Measurements from ENCODE around the gene PYGM. TPM values are rescaled to one million over a fixed set of nuclear protein-coding genes. Genes with fewer than 3 reads are reported as not detected.

Gene PYGM
- total and polyA plus RNA-seq, 2 experiments from 2014 or later: 1.5 to 3.9 TPM

DNA sequence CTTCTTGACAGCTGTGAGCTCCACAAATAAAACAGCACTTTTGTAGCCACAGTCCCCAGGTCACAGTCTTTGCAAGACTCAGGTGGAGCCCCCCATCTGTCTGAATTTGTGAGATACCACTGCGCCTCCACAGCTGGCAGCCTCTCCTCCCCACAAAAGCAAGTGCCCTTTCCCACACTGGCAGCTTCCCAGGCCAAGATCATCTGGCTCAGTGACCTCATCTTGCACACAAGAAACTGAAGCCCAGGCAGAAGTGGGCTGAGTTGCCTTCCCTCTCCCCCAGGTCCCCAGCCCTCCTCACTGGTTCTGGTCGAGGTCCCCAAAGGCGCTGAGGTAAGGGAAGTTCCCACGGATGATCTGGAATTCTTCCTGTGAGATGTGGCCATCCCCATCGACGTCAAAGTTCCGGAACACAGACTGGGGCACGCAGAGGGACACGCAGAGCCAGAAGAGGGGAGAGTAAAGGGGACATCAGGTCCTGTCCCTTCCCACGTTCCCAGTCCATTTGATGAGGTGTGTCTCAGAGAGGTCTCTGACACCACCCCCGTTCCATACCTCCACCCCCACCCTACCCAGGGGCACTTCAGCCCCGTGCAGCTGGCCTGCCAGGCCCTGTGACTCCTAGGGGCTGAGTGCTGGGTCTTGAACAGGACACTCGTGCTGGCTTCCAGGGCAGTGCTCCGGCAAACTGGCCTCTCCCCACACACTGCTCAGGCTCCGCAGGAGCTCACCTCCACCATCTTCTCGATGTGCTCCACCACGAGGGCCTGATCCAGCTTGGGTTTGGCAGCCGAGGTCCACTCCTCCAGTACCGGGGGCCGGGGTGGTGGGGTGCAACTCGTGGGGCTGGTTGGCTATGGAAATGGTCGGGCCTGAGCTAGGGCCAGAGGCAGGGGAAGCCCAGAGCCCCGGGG is 24.7 kb downstream of the PYGM start (continued):
- TF ChIP-seq, protein P1, sequence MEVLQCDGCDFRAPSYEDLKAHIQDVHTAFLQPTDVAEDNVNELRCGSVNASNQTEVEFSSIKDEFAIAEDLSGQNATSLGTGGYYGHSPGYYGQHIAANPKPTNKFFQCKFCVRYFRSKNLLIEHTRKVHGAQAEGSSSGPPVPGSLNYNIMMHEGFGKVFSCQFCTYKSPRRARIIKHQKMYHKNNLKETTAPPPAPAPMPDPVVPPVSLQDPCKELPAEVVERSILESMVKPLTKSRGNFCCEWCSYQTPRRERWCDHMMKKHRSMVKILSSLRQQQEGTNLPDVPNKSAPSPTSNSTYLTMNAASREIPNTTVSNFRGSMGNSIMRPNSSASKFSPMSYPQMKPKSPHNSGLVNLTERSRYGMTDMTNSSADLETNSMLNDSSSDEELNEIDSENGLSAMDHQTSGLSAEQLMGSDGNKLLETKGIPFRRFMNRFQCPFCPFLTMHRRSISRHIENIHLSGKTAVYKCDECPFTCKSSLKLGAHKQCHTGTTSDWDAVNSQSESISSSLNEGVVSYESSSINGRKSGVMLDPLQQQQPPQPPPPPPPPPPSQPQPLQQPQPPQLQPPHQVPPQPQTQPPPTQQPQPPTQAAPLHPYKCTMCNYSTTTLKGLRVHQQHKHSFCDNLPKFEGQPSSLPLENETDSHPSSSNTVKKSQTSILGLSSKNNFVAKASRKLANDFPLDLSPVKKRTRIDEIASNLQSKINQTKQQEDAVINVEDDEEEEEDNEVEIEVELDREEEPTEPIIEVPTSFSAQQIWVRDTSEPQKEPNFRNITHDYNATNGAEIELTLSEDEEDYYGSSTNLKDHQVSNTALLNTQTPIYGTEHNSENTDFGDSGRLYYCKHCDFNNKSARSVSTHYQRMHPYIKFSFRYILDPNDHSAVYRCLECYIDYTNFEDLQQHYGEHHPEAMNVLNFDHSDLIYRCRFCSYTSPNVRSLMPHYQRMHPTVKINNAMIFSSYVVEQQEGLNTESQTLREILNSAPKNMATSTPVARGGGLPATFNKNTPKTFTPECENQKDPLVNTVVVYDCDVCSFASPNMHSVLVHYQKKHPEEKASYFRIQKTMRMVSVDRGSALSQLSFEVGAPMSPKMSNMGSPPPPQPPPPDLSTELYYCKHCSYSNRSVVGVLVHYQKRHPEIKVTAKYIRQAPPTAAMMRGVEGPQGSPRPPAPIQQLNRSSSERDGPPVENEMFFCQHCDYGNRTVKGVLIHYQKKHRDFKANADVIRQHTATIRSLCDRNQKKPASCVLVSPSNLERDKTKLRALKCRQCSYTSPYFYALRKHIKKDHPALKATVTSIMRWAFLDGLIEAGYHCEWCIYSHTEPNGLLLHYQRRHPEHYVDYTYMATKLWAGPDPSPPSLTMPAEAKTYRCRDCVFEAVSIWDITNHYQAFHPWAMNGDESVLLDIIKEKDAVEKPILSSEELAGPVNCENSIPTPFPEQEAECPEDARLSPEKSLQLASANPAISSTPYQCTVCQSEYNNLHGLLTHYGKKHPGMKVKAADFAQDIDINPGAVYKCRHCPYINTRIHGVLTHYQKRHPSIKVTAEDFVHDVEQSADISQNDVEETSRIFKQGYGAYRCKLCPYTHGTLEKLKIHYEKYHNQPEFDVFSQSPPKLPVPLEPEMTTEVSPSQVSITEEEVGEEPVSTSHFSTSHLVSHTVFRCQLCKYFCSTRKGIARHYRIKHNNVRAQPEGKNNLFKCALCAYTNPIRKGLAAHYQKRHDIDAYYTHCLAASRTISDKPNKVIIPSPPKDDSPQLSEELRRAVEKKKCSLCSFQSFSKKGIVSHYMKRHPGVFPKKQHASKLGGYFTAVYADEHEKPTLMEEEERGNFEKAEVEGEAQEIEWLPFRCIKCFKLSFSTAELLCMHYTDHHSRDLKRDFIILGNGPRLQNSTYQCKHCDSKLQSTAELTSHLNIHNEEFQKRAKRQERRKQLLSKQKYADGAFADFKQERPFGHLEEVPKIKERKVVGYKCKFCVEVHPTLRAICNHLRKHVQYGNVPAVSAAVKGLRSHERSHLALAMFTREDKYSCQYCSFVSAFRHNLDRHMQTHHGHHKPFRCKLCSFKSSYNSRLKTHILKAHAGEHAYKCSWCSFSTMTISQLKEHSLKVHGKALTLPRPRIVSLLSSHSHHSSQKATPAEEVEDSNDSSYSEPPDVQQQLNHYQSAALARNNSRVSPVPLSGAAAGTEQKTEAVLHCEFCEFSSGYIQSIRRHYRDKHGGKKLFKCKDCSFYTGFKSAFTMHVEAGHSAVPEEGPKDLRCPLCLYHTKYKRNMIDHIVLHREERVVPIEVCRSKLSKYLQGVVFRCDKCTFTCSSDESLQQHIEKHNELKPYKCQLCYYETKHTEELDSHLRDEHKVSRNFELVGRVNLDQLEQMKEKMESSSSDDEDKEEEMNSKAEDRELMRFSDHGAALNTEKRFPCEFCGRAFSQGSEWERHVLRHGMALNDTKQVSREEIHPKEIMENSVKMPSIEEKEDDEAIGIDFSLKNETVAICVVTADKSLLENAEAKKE (CRISPR knock-in tag; IDR thresholded peaks at IDR 0.05): no peak
- no peak for TF ChIP-seq POLR2AphosphoS5 (IDR thresholded peaks at IDR 0.05; ENCODE audit: low read depth)
- no peak for TF ChIP-seq EZH2 (IDR thresholded peaks at IDR 0.05; ENCODE audit: low read depth, unreplicated experiment)
- no peak for TF ChIP-seq STAT1 (IDR thresholded peaks at IDR 0.05; ENCODE audit: unreplicated experiment)
- TF ChIP-seq ZNF114 (CRISPR knock-in tag; IDR thresholded peaks at IDR 0.05): no peak
- TF ChIP-seq NANOG (IDR thresholded peaks at IDR 0.05; ENCODE audit: borderline replicate concordance): no peak
- no peak for TF ChIP-seq CREB1 (CRISPR knock-in tag; IDR thresholded peaks at IDR 0.05; ENCODE audit: low read depth)
- TF ChIP-seq JUNB (IDR thresholded peaks at IDR 0.05; ENCODE audit: unreplicated experiment): no peak
- TF ChIP-seq ZNF331 (CRISPR knock-in tag; IDR thresholded peaks at IDR 0.05; ENCODE audit: low read depth): no peak
- no peak for TF ChIP-seq EZH2phosphoT487 (IDR thresholded peaks at IDR 0.05; ENCODE audit: unreplicated experiment)

Data from GM23338 (cell line).